Neuronal stem cell (in vitro differentiated cells): ENCODE measurements around the gene GPN1.

Experiments
- DNase-seq: peaks from one replicate; pipeline ENCODE4 v3.0.0-alpha.2; 2013; ENCODE audit warnings: low spot score
- H2AFZ ChIP-seq: one replicate; pipeline ENCODE4 v1.6.1; 2013; ENCODE audit warnings: mild to moderate bottlenecking, low read length, inconsistent platforms
- H2AK5ac ChIP-seq: 2 replicates; pipeline ENCODE4 v1.6.1; 2013; ENCODE audit warnings: low read depth, mild to moderate bottlenecking, inconsistent platforms, low read length, moderate library complexity, mixed read lengths
- H2BK120ac ChIP-seq: 2 replicates; pipeline ENCODE4 v1.6.1; 2013; ENCODE audit warnings: low read depth, mild to moderate bottlenecking, inconsistent platforms, low read length, moderate library complexity, mixed read lengths
- H2BK12ac ChIP-seq: one replicate; pipeline ENCODE4 v1.6.1; 2013; ENCODE audit warnings: low read length, inconsistent platforms
- H2BK15ac ChIP-seq: 2 replicates; pipeline ENCODE4 v1.6.1; 2013; ENCODE audit warnings: mild to moderate bottlenecking, low read length, inconsistent platforms, mixed read lengths
- H2BK5ac ChIP-seq: one replicate; pipeline ENCODE4 v1.6.1; 2013; ENCODE audit warnings: inconsistent platforms, mild to moderate bottlenecking, low read length, moderate library complexity
- H3K14ac ChIP-seq: one replicate; pipeline ENCODE4 v1.6.1; 2013; ENCODE audit warnings: low read length, inconsistent platforms
- H3K18ac ChIP-seq: 2 replicates; pipeline ENCODE4 v1.6.1; 2013; ENCODE audit warnings: low read length, inconsistent platforms
- H3K23ac ChIP-seq: 2 replicates; pipeline ENCODE4 v1.6.1; 2013; ENCODE audit warnings: low read depth, mild to moderate bottlenecking, mixed read lengths, low read length, inconsistent platforms; ENCODE audit not compliant: poor library complexity
- H3K27ac ChIP-seq: replicated peaks from 3 replicates; pipeline ENCODE4 v1.5.1; 2013; ENCODE audit warnings: low read length, inconsistent platforms
- H3K27me3 ChIP-seq, 3 experiments: 2 replicates each; pipeline ENCODE4 v1.6.1; 2013; ENCODE audit warnings: low read length in 3 of 3, mild to moderate bottlenecking in 2 of 3, inconsistent platforms in 1 of 3, low read depth in 1 of 3, mixed read lengths in 1 of 3, moderate library complexity in 1 of 3; ENCODE audit not compliant: control insufficient read depth in 3 of 3, insufficient read depth in 3 of 3
- H3K36me3 ChIP-seq, 2 donors: replicated peaks in 1 of 2; 2 replicates each; pipeline ENCODE4 v1.6.1; 2013; ENCODE audit warnings: low read length in 2 of 2; ENCODE audit not compliant: control insufficient read depth in 2 of 2, insufficient read depth in 2 of 2
- H3K4ac ChIP-seq: 2 replicates; pipeline ENCODE4 v1.6.1; 2013; ENCODE audit warnings: inconsistent platforms, mild to moderate bottlenecking, low read length, moderate library complexity
- H3K4me1 ChIP-seq, 2 donors: 1 replicate in 1 of 2; 2 replicates in 1 of 2; pipeline ENCODE4 v1.6.1; 2013; ENCODE audit warnings: low read length in 2 of 2, low read depth in 1 of 2; ENCODE audit not compliant: control insufficient read depth in 2 of 2, insufficient read depth in 1 of 2
- H3K4me2 ChIP-seq: one replicate; pipeline ENCODE4 v1.6.1; 2013; ENCODE audit warnings: mild to moderate bottlenecking, low read length, inconsistent platforms; ENCODE audit not compliant: insufficient read depth, poor library complexity, severe bottlenecking
- H3K4me3 ChIP-seq, 2 donors: 2 replicates each; pipeline ENCODE4 v1.5.1; 2013; ENCODE audit warnings: low read length in 2 of 2, mild to moderate bottlenecking in 2 of 2, inconsistent platforms in 1 of 2, moderate library complexity in 1 of 2
- H3K79me1 ChIP-seq: one replicate; pipeline ENCODE4 v1.6.1; 2013; ENCODE audit warnings: low read depth, mild to moderate bottlenecking, inconsistent platforms, low read length, moderate library complexity
- H3K9ac ChIP-seq: one replicate; pipeline ENCODE4 v1.6.1; 2013; ENCODE audit warnings: mild to moderate bottlenecking, low read depth, low read length, inconsistent platforms; ENCODE audit not compliant: poor library complexity
- H3K9me3 ChIP-seq, 2 donors: replicated peaks in 1 of 2; 2 replicates each; pipeline versions ENCODE3 to v1.6.1; 2013; ENCODE audit warnings: low read length in 2 of 2, mild to moderate bottlenecking in 2 of 2, inconsistent platforms in 1 of 2, low read depth in 1 of 2, mixed read lengths in 1 of 2, moderate library complexity in 1 of 2; ENCODE audit not compliant: control insufficient read depth in 2 of 2, insufficient read depth in 1 of 2
- H4K8ac ChIP-seq: one replicate; pipeline ENCODE4 v1.6.1; 2013; ENCODE audit warnings: low read depth, mild to moderate bottlenecking, inconsistent platforms, low read length, moderate library complexity
- H4K91ac ChIP-seq: one replicate; pipeline ENCODE4 v1.6.1; 2013; ENCODE audit warnings: low read length, low read depth, mild to moderate bottlenecking, inconsistent platforms; ENCODE audit not compliant: poor library complexity
- WGBS, 2 donors: extraction: QIAGEN DNeasy Blood & Tissue Kit; methylation state at CpG; one replicate each; pipeline ENCODE4 v1.1.7; 2013; ENCODE audit warnings: missing lambda C conversion rate in 2 of 2, mixed read lengths in 1 of 2; ENCODE audit not compliant: insufficient read length in 2 of 2, insufficient replicate concordance in 1 of 2; ENCODE audit errors: extremely low coverage in 2 of 2; 5-methylcytosine and 5-hydroxymethylcytosine counted together

Gene GPN1

DNA sequence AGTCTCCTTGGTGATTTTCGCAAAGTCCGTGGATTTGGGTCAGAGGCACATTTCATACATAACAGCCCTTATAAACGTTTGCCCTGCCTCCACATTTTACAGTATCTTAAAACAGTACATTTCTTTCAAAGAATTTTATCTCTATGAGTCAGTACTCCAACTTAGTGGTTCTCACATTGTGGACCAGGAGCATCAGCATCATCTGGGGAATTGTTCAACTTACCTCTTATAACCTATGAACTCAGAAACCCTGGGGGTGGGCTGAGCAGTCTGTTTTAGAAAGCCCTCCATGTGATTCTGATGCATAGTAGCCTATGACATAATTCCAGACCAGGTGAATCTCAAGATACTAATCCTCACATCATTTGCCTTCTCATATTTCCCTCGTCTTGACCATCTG lies 22.2 kb downstream of the GPN1 start:
- no CpG with 5 or more reads among the region's 4 CpGs for WGBS, 2 donors
- H4K8ac ChIP-seq, result no peak overlapping the region
- no peak overlapping the region for H4K91ac ChIP-seq
- no peak overlapping the region for H3K23ac ChIP-seq
- no peak overlapping the region for H3K4me2 ChIP-seq
- H3K4ac ChIP-seq, result no peak overlapping the region
- no peak overlapping the region for H2BK12ac ChIP-seq
- no peak overlapping the region for H3K18ac ChIP-seq
- no peaks in the 10 kb centered on the region for H3K9me3 ChIP-seq
- no peaks in the 10 kb centered on the region for H3K79me1 ChIP-seq
- H2AFZ ChIP-seq, result no peak overlapping the region
- no peak overlapping the region for H2BK15ac ChIP-seq
- H3K4me3 ChIP-seq, result no peak overlapping the region
- no peak overlapping the region for H3K27ac ChIP-seq
- no peak overlapping the region for H2AK5ac ChIP-seq
- peaks cover 33 to 98% of the 10 kb centered on the region in 2 donors for H3K36me3 ChIP-seq
- H3K14ac ChIP-seq, result no peak overlapping the region
- no peak overlapping the region for H2BK5ac ChIP-seq
- no peak for DNase-seq
- no peak overlapping the region for H3K9ac ChIP-seq
- H2BK120ac ChIP-seq, result no peak overlapping the region
- H3K27me3 ChIP-seq, result no peaks in the 10 kb centered on the region
- H3K4me1 ChIP-seq, result no peaks in the 10 kb centered on the region

DNA sequence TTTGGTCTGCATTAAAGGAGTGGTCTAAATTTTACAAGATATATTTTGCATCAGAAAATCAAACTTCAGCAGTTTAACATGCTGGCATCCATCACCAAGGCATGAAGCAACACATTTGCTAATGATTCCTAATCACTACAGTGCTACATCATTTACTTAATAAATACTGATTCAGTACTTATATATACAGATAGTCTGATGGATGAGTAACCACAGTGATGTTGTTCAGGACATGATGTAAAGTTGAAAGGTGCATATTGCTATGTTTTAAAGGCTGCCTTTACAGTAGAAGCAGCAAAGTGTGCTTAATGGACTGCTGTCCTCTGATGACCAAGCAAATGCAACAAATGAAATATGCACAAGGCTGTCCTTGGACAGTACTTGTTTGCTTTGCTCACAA lies 23.5 kb downstream of the GPN1 start:
- no peak overlapping the region for H3K27ac ChIP-seq
- H2BK5ac ChIP-seq, result no peak overlapping the region
- no peak overlapping the region for H2BK15ac ChIP-seq
- no peak overlapping the region for H4K8ac ChIP-seq
- H3K4me3 ChIP-seq, result no peak overlapping the region
- no peak overlapping the region for H3K9ac ChIP-seq
- H2AK5ac ChIP-seq, result no peak overlapping the region
- no peak overlapping the region for H2AFZ ChIP-seq
- peaks cover 32 to 99% of the 10 kb centered on the region in 2 donors for H3K36me3 ChIP-seq
- no peak overlapping the region for H2BK12ac ChIP-seq
- no peak overlapping the region for H3K18ac ChIP-seq
- H3K9me3 ChIP-seq, result no peaks in the 10 kb centered on the region
- no peak overlapping the region for H3K4ac ChIP-seq
- H3K27me3 ChIP-seq, result no peaks in the 10 kb centered on the region
- no peak overlapping the region for H3K4me2 ChIP-seq
- H4K91ac ChIP-seq, result no peak overlapping the region
- no peaks in the 10 kb centered on the region for H3K79me1 ChIP-seq
- H2BK120ac ChIP-seq, result no peak overlapping the region
- H3K4me1 ChIP-seq, result no peaks in the 10 kb centered on the region
- DNase-seq, result no peak
- no peak overlapping the region for H3K23ac ChIP-seq
- no peak overlapping the region for H3K14ac ChIP-seq

DNA sequence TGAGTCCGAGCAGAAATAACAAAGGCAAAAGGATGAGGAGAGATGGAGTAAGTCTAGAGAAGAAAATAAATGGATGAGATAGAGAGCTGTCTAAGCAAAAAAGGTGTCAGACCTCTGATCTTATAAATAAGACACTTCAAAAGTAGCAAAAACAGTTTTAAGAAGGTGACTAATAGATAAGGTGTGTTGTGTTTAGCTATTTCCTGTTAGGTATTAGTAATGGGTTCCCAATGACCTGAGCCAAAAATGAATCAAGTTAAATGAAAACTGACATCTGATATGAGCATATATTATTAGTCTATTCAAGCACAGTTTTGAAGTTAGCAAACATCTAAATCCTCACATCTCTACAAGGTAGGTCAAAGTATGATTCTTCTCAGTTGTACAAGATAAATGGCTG lies 23.9 kb downstream of the GPN1 start:
- Histone ChIP-seq H2AK5ac (no peak overlapping the region), H3K27ac (no peak overlapping the region), H3K23ac (no peak overlapping the region), H3K4me1 (no peaks in the 10 kb centered on the region), H3K4me3 (no peak overlapping the region), H3K9me3 (no peaks in the 10 kb centered on the region), H3K36me3 (peaks cover 31 to 99% of the 10 kb centered on the region in 2 donors), H3K4ac (no peak overlapping the region), H2BK12ac (no peak overlapping the region), H2BK5ac (no peak overlapping the region), H2BK15ac (no peak overlapping the region), H3K27me3 (no peaks in the 10 kb centered on the region), H4K91ac (no peak overlapping the region), H3K79me1 (no peaks in the 10 kb centered on the region), H3K14ac (no peak overlapping the region), H3K4me2 (no peak overlapping the region), H3K9ac (no peak overlapping the region), H4K8ac (no peak overlapping the region), H2AFZ (no peak overlapping the region), H2BK120ac (no peak overlapping the region), H3K18ac (no peak overlapping the region)
- DNase-seq, result no peak
- no CpG with 5 or more reads among the region's 1 CpG for WGBS, 2 donors

DNA sequence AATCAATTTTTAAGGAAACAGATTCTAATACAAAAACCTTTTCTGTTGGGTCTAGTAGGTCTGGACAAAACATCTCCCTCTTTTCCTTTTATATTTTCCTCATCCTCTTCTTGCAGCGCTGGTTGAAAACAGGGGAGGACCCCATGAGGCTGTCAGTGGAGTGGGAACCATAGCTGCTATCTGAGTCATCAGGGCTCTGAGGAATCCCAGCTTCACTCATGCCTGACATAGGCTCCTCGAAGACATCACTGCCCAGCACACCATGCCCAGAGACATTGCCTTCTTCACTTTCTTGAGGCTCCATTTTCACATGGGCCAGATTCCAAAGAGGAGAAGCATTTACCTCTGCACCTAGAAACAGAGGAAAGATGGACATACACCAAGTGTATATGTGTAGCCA lies 24.5 kb downstream of the GPN1 start:
- no peak overlapping the region for H2BK120ac ChIP-seq
- no peak overlapping the region for H3K4ac ChIP-seq
- H3K79me1 ChIP-seq, result no peaks in the 10 kb centered on the region
- no peak overlapping the region for H3K9ac ChIP-seq
- WGBS, 2 donors, result no CpG with 5 or more reads among the region's 2 CpGs
- H3K27ac ChIP-seq, result no peak overlapping the region
- no peaks in the 10 kb centered on the region for H3K4me1 ChIP-seq
- peaks cover 29 to 99% of the 10 kb centered on the region in 2 donors for H3K36me3 ChIP-seq
- no peak overlapping the region for H3K4me2 ChIP-seq
- H4K8ac ChIP-seq, result no peak overlapping the region
- no peak overlapping the region for H2BK5ac ChIP-seq
- DNase-seq, result no peak
- no peak overlapping the region for H2AK5ac ChIP-seq
- H2AFZ ChIP-seq, result no peak overlapping the region
- no peaks in the 10 kb centered on the region for H3K27me3 ChIP-seq
- H2BK12ac ChIP-seq, result no peak overlapping the region
- H4K91ac ChIP-seq, result no peak overlapping the region
- H3K4me3 ChIP-seq, result no peak overlapping the region
- H3K18ac ChIP-seq, result no peak overlapping the region
- H2BK15ac ChIP-seq, result no peak overlapping the region
- H3K9me3 ChIP-seq, result no peaks in the 10 kb centered on the region
- no peak overlapping the region for H3K23ac ChIP-seq
- H3K14ac ChIP-seq, result no peak overlapping the region
